Fibroblast of skin of back (primary cell): Measurements from ENCODE around the gene COBL.

Source experiments
- DNase-seq: peaks from one replicate; pipeline ENCODE4 v3.0.0-alpha.2; 2013

The COBL gene

GRCh38 chr7:51140199-51141164, 176.1 kb downstream of the COBL start:
- DNase-seq = no peak

DNA sequence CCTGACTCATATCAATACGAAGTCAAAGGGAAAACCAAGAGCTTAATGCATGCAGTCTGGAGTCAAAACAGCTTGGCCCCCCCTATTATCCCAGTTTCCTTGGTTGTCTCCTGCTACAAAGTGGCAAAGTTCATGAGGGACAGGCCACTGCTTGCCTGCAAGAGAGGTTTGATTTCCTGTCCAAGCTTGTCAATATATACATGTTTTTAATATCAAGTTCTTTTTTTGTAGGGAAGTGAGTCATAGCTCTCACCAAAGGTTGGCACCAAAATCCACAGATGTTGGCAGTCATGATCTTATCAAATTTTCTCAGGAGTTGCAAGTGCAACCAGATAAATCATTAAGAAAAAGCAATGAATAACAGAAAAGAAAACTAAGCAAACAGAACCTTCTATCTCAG, 176.8 kb downstream of the COBL start:
- no peak for DNase-seq

GRCh38 chr7:51138123-51139085, 178.2 kb downstream of the COBL start:
- DNase-seq = no peak

DNA sequence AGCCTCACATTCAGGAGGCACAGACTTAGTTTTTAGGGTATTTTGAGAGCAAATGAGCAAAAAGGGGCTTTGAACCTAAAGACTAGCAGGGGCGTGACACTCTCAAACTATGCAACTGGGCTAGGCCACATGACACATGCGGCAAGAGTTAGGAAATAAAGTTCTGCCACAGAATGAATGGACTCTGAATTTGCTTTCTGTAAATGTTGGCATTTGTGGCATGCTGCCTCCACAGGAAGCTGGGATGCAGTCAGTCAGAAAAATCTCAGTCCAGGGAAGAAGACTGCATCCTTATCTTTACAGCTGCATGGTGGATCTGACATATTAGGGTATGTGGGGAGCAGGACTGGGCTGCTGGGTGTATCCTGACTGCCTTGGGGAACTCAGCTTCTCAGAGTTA, 181.0 kb downstream of the COBL start:
- DNase-seq = peak; percentile 49

DNA sequence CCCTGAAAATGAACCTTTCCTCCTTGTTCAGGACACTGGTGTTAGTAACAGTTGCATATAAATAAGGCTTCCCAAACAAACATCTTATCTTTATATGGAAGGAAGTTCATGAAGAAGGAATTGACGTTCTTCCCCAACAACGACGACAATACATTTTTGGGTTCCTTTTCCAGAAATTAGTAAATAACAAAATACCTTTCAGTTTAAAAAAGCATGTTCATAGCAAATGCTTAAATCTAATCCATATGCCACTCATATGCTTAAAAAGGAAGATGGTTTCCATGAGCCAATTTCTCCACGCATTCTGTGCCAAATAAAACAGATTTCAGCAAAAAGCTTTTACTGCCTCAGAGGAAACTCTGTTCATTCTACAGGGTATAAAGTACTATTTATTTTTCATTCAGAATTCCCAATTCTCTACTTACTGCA, 182.6 kb downstream of the COBL start:
- DNase-seq = peak; percentile 17

- no peak for DNase-seq
Observed at GRCh38 chr7:51132661-51133060, 183.9 kb downstream of the COBL start.

- DNase-seq = no peak
Observed at GRCh38 chr7:51129527-51130472, 186.8 kb downstream of the COBL start.

DNA sequence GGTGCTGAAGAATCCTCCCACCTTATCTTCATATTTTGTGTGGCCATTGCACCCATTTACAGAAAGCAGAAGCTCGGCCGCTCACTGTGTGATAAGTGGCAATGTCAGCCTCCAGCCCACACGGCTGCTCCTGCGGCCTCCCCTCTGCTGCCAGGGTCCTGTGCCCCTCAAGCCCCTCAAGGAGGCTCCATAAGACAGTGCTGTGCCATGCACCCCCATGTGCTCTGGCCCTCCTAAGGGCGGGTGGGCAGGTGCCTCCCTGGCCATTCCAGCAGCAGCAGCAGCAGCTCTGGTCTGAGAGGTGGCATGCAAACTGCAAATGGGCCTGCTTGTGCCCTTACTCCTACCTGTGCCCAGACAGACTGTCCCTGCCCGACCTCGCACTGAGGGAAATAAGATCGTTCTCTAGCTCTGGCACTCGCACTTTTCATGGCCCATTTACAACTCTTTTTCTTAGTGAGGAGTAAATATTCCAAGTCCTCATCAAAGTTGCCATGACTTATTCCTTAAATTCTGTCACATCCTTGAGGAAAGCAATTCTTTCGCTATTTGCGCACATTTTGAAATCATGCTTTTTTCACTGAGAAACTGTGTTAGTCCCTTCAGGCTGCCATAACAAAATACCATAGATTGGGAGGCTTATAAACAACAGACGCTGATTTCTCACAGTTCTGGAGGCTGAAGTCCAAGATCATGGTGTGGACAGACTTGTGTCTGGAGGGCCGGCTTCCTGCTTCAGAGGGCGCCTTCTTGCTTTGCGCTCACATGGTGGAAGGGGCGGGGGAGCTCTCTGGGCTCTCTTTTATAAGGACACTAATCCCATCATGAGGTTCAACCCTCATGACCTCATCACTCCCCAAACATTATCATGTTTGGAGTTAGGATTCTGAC, 187.8 kb downstream of the COBL start:
- no peak for DNase-seq

- no peak for DNase-seq
Observed at GRCh38 chr7:51127618-51127904, 189.0 kb downstream of the COBL start.

DNA sequence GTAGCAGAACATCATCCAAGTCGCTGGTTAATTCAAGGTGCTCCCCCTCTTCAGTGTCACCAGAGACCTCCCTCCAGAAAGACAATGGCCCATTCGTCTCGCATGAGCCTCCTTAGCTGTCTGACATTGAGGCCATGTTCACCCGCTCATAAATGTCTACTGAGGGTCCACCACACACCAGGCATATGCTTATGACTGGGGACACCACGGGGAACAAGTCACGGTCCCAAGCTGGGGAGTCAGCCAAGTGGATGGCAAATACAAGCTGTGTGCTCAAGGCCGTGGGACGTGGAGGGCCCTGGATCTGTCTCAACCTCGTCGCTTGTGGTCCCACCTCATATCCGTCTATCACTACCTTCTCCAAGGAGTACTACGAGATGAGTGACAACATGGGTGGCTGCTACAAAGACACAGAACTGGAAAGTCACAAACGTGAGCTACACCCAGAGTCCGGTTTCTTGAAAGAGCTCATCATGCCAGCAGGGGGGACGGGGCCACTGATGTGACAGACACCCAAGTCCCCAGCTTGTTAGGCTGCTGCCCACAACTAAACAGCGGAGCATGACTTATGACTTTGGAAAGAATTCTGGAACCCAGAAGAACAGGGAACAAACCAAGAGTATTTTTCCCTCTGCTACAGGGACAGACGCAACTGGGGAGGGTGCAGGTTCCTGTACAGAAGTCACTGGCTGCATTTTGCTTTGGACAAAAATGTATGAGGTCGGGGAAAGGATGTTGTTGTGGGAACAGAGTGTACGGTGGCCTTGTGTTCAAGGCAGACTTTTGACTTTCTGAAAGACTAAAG, 189.6 kb downstream of the COBL start:
- DNase-seq = no peak

DNA sequence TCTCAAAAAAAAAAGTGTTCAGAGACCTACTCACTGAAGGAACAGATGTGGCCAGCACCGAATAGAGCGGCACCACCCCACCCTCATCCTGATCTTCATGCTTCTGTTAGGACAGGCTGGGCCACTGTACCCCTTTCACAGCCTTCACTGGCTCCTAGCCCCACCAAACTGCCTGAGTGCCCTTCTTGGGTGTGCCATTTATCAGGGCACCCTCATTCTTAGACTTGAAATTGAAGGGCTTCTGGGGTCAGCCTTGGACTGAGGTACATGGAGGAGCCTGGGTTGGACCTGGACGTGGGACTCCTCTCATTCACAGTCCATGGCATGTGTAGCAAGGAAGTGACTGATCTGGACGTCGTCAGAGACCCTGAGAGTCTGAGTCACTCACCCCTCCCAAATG, 190.3 kb downstream of the COBL start:
- peak; percentile 30 for DNase-seq

DNA sequence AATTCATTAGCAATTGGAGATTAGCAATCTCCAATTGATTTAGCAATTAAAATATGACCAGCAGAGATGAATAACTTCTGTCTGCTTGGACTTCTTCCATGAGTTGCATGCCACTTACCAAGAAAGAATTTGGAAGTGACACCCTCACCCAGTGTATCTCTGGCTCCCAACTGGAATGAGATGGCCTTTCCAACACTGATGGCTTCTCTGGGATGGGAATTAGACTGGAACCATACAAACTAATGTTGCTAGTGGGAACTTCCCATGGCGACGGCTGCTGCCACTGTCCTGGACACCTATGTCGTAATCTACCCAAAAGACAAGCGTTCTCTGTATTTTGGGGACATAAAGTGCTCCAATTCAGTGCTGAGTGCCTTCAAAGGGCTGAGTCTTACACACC, 192.3 kb downstream of the COBL start:
- no peak for DNase-seq

DNA sequence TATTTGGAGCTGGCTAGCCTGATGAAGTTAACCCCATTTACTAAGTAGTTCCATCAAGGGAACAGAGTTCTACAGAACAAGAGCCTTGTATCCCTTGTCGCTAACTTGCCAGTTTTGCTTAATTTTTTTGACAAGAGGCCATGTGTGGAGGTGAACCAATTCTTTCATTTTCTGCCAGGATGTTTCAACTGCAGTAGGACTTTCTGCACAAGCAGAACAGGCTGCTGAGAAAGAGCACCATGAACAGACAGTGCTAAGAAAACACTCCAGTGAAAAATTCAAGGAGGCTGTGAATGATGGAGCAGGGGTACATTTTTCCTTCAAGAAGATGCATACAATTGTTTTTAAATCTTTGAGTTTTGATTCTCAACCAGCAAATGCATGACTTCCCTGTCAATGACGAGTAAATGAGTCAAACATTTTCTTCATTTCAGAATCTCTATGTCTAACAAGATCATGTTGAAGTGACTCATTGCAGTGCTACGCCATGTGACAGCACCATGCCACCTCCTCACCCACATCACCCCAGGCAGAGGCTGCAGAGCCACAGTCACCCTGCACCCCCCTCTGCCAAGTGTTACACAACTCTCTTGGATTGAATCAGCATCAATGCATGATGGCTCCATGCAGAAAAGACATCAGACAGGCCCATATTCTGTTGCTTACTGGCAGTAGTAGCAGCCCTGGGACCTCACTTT, 193.1 kb downstream of the COBL start:
- DNase-seq = peak; percentile 98

GRCh38 chr7:51121931-51122425, 194.6 kb downstream of the COBL start:
- DNase-seq = no peak

DNA sequence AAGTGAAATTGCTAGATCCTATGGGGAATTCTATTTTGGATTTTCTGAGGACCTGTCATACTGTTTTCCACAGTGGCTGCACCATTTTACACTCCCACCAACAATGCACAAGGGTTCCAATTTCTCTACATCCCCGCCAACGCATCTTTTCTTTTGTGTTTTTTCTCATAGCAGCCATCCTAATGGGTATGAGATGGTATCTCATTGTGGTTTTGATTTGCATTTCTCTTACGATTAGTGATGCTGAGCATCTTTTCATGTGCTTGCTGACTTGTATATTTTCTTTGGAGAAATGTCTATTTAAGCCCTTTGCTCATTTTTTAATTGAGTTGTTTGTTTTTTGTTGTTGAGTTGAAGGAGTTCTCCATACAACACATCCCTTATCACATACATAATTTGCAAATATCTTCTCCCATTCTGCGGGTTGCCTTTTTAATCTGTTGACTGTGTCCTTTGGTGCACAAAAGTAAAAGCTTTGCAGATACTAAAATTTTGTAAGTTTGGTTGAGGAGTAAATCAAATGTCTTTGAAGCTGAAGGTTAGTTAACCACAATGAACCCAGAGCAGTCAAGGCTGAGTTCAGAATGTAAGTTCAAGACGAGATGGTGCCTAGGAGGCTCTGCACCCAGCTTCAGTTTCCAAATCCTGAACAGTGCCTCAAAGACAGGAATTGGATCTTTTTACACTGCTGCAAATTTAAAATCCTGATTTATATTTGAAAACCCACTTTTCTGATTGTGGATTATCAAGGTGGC, 195.4 kb downstream of the COBL start:
- DNase-seq = no peak

DNA sequence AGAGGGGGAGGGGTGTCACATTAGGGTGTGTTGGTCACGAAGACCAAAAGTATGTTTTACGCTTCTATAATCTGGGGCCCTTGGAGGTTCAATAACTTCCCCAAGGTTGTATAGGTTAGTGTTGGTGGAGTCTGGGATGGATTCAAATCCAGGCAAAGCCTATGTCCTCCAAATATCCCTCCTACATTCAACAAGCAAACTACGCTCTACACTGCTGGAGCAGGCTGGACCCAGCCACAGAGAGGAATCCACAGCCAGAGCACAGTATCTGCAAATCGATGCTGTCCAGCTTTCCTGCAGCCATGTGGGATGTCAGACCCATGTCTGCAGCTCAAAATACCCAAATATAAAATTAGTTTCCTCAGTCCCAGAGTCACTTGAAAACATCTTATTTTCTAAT, 198.0 kb downstream of the COBL start:
- no peak for DNase-seq

GRCh38 chr7:51114501-51114900, 202.1 kb downstream of the COBL start:
- no peak for DNase-seq

GRCh38 chr7:51113962-51114361, 202.6 kb downstream of the COBL start:
- DNase-seq = no peak

DNA sequence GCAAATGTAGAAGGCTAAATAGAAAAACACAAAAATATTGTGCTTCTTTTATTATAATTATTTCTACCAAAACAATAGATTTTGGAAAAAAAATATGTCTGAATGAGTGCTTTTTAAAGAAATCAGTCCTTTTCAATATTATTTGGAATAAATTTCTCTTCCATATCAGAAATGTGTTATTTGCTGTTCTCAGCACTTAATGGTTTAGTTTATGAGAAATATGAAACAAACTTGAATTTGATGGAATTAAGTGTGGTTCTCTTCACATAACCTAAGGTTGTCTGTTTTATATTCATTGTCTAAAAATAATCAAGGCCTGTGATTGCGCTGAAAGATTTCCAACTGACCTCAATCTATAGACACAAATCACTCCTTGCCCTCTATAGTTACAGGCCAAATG, 203.0 kb downstream of the COBL start:
- DNase-seq = no peak
